ENCODE measurements around the gene C3orf52. TPM values are rescaled to one million over a fixed set of nuclear protein-coding genes. Genes with fewer than 3 reads are reported as not detected.
A peak's percentile ranks its signal among the peaks of the same experiment; 100 is the strongest.
"Not testable (repeated sequence)": the region's sequence is repeated elsewhere in the genome, so short reads cannot be mapped to it uniquely, and the experiment has no call there.

C3orf52 gene, protein sequence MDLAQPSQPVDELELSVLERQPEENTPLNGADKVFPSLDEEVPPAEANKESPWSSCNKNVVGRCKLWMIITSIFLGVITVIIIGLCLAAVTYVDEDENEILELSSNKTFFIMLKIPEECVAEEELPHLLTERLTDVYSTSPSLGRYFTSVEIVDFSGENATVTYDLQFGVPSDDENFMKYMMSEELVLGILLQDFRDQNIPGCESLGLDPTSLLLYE
- 6.7 and 7.7 TPM in 2 replicates for total RNA-seq

DNA sequence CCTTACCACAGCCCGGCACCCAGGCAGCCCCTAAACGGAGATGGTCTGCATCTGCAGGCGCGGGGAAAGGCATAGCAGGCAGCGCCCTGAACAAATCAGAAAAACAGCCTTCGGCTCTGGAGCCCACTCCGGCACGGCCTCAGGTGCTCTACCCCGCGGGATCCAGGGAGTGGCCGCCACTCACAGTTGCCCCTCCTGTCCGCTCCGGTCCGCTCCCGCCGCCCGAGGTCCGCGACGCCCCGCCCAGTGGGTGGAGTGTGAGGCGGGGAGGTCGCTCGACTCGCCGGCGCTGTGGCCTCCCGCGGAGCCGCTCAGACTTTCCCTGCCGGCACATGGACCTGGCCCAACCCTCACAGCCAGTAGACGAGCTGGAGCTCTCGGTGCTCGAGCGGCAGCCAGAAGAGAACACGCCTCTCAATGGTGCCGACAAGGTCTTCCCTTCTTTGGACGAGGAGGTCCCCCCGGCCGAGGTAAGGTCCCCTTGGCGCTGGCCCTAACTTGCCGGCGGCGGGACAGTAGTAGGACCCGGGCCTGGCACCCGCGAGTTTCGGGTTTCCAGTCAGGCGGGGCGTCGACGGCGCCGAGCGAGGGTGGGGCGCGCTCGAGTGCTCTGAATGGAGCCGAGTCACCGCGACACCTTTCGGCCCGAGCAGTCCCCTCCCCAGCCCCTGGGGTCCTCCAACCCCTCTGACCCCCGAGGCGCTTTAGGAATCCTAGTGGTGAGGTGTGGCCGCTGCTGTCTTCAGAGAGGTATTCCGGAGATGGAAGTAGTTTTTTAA lies at the start of gene C3orf52:
Gene C3orf52, plus strand, starts transcription at position 314 of the 779 bp plus-strand sequence. Its CDS starts 19 bp downstream, at position 333.
- peak; percentile 77 for DNase-seq

DNA sequence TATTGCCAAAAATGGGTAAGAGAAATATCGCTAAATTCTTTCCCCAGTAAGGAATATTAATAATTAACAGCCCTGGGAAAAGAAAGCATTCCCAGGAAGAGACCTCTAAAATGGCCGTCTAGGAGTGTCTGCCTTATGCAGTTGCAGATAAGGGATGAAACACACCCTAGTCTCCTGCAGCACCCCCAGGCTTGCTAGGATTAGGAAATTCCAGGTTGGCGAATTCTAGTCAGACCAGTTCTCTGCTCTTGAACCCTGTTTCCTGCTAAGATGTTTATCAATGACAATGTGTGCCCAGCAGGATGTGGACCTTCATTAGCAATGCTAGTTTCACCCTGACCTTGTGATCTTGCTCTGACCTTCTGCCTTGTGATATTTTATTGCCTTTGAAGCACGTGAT lies 49.0 kb upstream of the C3orf52 start:
- DNase-seq, result not testable (repeated sequence)

DNA sequence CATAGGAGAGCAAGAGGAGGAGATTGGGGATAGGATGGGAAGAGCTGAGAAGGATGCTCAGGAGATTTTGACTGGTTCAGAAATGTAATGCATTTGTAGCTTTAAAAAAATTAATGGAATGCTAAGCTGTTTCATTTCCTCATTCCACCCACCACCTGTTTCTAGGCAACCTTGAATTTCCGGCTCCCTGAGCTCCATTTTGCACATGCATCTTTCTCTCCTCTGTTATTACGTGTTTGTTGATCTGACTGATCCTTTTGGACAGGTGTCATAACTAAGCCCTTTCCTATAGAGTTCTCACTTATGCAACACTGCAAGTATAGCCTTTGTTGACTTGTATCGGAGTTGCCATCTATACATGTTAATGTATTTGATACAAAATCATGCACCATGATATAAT lies 47.3 kb upstream of the C3orf52 start:
- DNase-seq, result peak; percentile 32

GRCh38 chr3:112041321-112041720 lies 44.9 kb upstream of the C3orf52 start:
- no peak for DNase-seq

DNA sequence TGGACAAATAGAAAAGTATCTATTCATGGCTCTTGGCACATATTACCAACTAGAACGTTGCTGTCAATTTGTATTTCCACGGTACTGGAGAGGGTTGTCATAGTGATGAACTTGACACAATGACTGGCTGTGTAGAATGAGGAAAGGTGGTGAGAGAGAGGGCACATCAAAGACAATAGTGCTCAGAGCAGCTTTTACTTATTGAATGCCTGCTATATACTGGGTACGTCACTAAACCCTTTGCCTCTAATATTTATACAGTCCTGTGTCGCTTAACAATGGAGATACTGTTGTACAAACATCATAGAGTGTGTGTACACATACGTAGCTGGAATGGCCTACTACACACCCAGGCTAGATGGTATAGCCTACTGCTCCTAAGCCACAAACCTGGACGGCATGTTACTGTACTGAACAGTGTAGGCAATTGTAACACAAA lies 43.3 kb upstream of the C3orf52 start:
- DNase-seq, result peak; percentile 21

- DNase-seq, result peak; percentile 82
These were observed 42.5 kb upstream of the C3orf52 start for GRCh38 chr3:112043621-112044201.

- no peak for DNase-seq
These were observed 39.6 kb upstream of the C3orf52 start for GRCh38 chr3:112046599-112046998.

GRCh38 chr3:112047264-112047663 lies 38.9 kb upstream of the C3orf52 start:
- no peak for DNase-seq

DNA sequence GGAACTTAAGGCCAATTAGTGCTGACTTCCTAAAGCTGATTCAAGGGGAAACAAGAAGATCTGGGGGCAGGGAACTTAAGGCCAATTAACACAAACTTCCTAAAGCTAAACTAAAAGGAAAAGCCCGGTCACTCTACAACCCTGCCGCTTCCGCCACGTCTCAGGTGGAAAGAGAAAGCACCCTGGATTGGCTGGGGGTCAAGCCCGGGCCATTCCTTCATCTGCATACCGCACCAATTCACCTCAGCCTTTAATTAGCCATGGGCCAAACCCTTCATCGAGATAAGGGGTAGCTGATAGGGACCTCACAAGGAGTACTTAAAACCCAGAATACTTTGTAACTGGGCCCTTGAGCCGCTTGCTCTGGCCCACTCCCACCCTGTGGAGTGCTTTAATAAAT lies 37.3 kb upstream of the C3orf52 start:
- no peak for DNase-seq

- no peak for DNase-seq
These were observed 33.0 kb upstream of the C3orf52 start for GRCh38 chr3:112053229-112053628.

- DNase-seq, result no peak
These were observed 29.7 kb upstream of the C3orf52 start for GRCh38 chr3:112056451-112056929.

DNA sequence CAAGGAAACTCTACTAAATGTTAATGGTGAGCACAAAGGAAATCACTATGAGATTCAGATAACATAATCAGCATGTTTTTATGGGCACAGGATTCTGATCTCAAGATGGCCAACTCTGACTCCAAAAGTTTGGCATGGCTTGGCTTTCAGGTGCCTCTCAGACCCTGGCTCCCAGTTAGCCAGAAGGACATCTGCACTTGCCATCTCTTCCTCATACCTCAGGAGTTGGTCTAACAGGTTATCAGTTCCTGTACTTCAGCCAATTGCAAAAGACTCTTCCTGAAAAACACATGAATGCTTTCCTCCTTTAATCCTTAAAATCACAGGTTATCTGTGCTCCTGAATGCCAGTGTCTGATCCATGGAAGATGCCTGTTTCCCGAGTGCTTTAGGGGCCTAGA lies 26.7 kb upstream of the C3orf52 start:
- DNase-seq, result no peak

- no peak for DNase-seq
These were observed 25.0 kb upstream of the C3orf52 start for GRCh38 chr3:112061152-112061551.

DNA sequence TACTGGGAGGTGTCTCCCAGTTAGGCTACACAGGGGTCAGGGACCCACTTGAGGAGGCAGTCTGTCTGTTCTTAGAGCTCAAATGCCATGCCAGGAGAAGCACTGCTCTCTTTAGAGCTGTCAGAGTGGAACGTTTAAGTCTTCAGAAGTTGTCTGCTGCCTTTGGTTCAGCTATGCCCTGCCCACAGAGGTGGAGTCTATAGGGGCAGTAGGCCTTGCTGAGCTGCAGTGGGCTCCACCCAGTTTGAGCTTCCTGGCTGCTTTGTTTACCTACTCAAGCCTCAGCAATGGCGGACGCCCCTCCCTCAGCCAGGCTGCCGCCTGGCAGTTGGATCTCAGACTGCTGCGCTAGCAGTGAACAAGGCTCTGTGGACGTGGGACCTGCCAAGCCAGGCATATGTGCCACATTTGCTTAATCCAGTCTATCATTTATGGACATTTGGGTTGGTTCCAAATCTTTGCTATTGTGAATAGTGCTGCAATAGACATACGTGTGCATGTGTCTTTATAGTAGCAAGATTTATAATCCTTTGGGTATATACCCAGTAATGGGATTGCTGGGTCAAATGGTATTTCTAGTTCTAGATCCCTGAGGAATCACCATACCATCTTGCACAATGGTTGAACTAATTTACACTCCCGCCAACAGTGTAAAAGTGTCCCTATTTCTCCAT lies 13.7 kb upstream of the C3orf52 start:
- not testable (repeated sequence) for DNase-seq

DNA sequence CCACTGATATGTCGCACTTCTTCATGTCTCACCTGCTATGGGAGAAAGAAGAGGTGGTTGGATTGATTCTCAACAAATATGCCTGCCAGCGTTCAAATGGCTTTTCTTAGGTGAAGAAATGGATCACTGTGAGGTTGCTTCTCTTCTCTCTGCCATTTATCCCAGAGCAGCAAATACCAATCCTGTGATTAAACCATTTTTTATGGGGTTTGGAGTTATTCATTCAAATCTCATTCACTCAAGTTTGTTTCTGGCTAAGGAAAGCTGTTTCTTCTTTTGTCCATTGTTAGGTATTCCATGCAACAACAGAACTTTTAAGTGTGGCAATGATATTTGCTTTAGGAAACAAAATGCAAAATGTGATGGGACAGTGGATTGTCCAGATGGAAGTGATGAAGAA lies 12.2 kb upstream of the C3orf52 start:
- DNase-seq, result no peak

DNA sequence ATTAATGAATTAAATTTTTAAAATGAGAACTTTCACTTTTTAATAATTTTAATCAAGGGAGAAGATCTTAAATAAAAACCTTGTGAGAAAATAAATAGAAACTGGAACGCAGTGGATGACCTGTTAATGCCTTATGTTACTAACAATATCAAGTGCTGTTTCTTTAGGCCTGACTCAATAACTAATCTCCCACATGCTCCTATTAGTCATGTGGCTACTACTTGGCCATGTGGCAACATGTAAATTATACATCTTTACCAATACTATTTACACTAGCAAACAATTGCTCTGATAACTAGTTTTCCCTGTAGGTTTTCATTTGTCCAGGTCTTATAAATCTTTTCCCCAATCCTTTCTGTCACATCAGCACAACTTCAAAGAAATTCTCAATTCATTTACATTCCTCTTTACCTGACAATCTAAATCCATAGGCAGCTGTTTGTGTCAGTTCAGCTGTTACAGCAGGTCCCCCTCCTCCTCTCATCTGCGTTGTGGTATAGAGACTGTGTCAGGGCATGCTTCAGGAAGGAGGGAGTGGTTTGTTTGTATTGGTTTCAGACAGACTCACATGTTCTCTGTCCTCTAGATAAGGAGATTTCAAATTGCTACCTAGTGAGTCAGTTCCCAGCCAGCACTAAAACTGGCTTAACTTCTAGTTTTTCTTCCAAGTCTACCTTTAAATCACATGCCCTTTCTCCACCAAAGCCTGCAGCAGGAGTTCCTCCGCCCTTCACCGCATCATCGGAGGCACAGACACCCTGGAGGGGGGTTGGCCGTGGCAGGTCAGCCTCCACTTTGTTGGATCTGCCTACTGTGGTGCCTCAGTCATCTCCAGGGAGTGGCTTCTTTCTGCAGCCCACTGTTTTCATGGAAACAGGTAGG lies 11.3 kb upstream of the C3orf52 start:
- peak; percentile 72 for DNase-seq

- DNase-seq, result no peak
These were observed 7.8 kb upstream of the C3orf52 start for GRCh38 chr3:112078125-112079083.

GRCh38 chr3:112083239-112083638 lies 3.0 kb upstream of the C3orf52 start:
- DNase-seq, result no peak

DNA sequence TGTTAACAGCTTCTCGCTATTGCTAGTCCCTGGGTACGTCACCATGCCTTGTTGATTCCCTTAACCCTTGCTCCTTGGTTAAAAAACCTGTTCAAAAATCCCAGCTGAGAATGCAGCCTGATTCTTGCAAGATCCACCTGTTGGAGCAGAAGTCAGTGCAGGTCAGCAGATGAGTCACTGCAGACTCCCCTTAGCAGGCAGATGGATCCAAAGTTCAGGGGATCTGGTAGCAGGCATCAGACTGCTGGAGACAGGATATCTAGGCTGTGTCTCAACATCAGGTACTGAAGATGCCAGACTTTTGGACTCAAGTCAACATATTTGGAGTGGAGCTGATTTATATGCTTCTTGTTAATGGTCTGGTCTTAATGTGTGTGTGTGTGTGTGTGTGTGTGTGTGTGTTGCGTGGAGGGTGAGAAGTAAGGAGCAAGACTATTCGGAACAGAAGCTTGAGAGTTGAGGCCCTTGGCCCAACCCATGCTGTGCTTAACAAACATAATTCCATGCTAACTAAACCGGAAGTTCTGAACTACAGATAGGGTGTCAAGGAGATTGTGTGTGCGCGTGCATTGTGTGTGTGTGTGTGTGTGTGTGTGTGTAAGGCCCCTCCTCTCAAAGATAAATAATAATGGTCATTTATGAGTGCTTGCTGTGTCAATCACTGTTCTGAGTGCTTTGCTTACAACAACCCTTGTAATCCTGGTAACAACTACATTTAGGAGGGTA lies 1.0 kb upstream of the C3orf52 start:
- no peak for DNase-seq

- DNase-seq, result no peak
These were observed 484 bp upstream of the C3orf52 start for GRCh38 chr3:112085735-112086075.
